Esophagus squamous epithelium (tissue), 4 donors: ENCODE results near the gene ADD1.

ENCODE experiments used
- POLR2A ChIP-seq, 4 donors: fragments of 450-650 bp; IDR thresholded peaks; one replicate each; pipeline ENCODE4 v1.6.1; 2017; ENCODE audit warnings: antibody characterized with exemption in 4 of 4, mild to moderate bottlenecking in 4 of 4, moderate library complexity in 3 of 4
- TF ChIP-seq, protein P1 (sequence below), 6 experiments: fragments of 450-650 bp in 4 of 6; fragments of 200-600 bp in 2 of 6; sonication (generic) in 2 of 6; IDR thresholded peaks; one replicate each; pipeline ENCODE4 v1.5.1; 2016 to 2019; ENCODE audit warnings: antibody characterized with exemption in 6 of 6, mild to moderate bottlenecking in 4 of 6, moderate library complexity in 4 of 6

DNA sequence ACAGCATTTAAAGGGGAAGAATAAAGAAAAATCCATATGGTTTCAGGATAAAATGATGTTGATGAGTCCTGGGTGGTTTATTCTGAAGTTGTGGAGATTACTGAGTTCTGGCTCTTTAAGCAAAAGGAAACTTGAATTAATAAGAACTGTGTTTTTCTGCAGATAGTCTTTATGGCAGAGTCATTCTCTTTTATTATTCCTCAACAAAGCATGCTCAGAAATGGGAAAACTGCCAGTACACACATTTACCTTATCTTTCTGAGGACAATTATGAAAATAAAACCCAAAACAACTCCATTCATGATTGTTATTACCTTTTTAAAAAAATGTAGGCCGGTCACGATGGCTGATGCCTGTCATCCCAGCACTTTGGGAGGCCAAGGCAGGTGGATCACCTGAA, 58.5 kb downstream of the ADD1 start:
- TF ChIP-seq, protein P1, sequence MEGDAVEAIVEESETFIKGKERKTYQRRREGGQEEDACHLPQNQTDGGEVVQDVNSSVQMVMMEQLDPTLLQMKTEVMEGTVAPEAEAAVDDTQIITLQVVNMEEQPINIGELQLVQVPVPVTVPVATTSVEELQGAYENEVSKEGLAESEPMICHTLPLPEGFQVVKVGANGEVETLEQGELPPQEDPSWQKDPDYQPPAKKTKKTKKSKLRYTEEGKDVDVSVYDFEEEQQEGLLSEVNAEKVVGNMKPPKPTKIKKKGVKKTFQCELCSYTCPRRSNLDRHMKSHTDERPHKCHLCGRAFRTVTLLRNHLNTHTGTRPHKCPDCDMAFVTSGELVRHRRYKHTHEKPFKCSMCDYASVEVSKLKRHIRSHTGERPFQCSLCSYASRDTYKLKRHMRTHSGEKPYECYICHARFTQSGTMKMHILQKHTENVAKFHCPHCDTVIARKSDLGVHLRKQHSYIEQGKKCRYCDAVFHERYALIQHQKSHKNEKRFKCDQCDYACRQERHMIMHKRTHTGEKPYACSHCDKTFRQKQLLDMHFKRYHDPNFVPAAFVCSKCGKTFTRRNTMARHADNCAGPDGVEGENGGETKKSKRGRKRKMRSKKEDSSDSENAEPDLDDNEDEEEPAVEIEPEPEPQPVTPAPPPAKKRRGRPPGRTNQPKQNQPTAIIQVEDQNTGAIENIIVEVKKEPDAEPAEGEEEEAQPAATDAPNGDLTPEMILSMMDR (IDR thresholded peaks at IDR 0.05) = no peak
- no peak for TF ChIP-seq POLR2A (IDR thresholded peaks at IDR 0.05)
